ENCODE results near the gene ANKRD29.

ANKRD29 gene

GRCh38 chr18:23662309-23663263, at the start of gene ANKRD29:
TSS of gene ANKRD29 (minus strand) at chr18:23662911. CDS start at chr18:23662730, 181 bp downstream.
- Histone ChIP-seq H3K79me2 (ENCODE audit: insufficient read depth, low read length) (no peaks in the 10 kb centered on the region), H4K20me1 (ENCODE audit: insufficient read depth, low read length, poor library complexity, severe bottlenecking) (no peaks in the 10 kb centered on the region), H3F3A (ENCODE audit: low read depth) (no peaks in the 10 kb centered on the region), H3K27me3 (ENCODE audit: insufficient read depth, low read length, poor library complexity, severe bottlenecking) (peaks cover 16% of the 10 kb centered on the region), H3K4me3 (ENCODE audit: low read length, poor library complexity, severe bottlenecking) (peak within 1 kb of the TSS; percentile 71), H3K9ac (ENCODE audit: low read depth, low read length, poor library complexity, severe bottlenecking) (peak within 1 kb of the TSS; percentile 29), H3K4me1 (ENCODE audit: insufficient read depth, low read length, poor library complexity, severe bottlenecking) (peaks cover 15% of the 10 kb centered on the region), H3K4me2 (ENCODE audit: low read depth, low read length, poor library complexity, severe bottlenecking) (peak within 1 kb of the TSS; percentile 80), H3K9me3 (ENCODE audit: insufficient read depth, low read depth, low read length) (no peaks in the 10 kb centered on the region), H3K9me2 (replicated peaks; ENCODE audit: low read depth, low read length) (no peaks in the 10 kb centered on the region), H2AFZ (ENCODE audit: low read length) (peak within 1 kb of the TSS; percentile 85), H3K36me3 (ENCODE audit: insufficient read depth, low read length) (no peaks in the 10 kb centered on the region)
- TF ChIP-seq CTCF (conservative IDR thresholded peaks at IDR 0.05; ENCODE audit: low read length) = no peak
- no peak for TF ChIP-seq EZH2phosphoT487 (IDR thresholded peaks at IDR 0.05; ENCODE audit: borderline replicate concordance)

GRCh38 chr18:23712445-23712844, 49.7 kb upstream of the ANKRD29 start:
- H3K27me3 ChIP-seq (ENCODE audit: insufficient read depth, low read length, poor library complexity, severe bottlenecking) = no peaks in the 10 kb centered on the region
- H3K9me3 ChIP-seq (ENCODE audit: insufficient read depth, low read depth, low read length) = no peaks in the 10 kb centered on the region
- peak overlapping the region; percentile 63 for H3K4me2 ChIP-seq (ENCODE audit: low read depth, low read length, poor library complexity, severe bottlenecking)
- no peaks in the 10 kb centered on the region for H4K20me1 ChIP-seq (ENCODE audit: insufficient read depth, low read length, poor library complexity, severe bottlenecking)
- H2AFZ ChIP-seq (ENCODE audit: low read length) = no peak overlapping the region
- H3K9me2 ChIP-seq (replicated peaks; ENCODE audit: low read depth, low read length) = no peaks in the 10 kb centered on the region
- H3F3A ChIP-seq (ENCODE audit: low read depth) = no peaks in the 10 kb centered on the region
- peaks cover 39% of the 10 kb centered on the region for H3K4me1 ChIP-seq (ENCODE audit: insufficient read depth, low read length, poor library complexity, severe bottlenecking)
- H3K36me3 ChIP-seq (ENCODE audit: insufficient read depth, low read length) = no peaks in the 10 kb centered on the region
- H3K9ac ChIP-seq (ENCODE audit: low read depth, low read length, poor library complexity, severe bottlenecking) = peak overlapping the region; percentile 6
- peak overlapping the region; percentile 40 for H3K4me3 ChIP-seq (ENCODE audit: low read length, poor library complexity, severe bottlenecking)
- no peaks in the 10 kb centered on the region for H3K79me2 ChIP-seq (ENCODE audit: insufficient read depth, low read length)
- no peak for TF ChIP-seq CTCF (conservative IDR thresholded peaks at IDR 0.05; ENCODE audit: low read length)
- peak; percentile 58 for TF ChIP-seq EZH2phosphoT487 (IDR thresholded peaks at IDR 0.05; ENCODE audit: borderline replicate concordance)

GRCh38 chr18:23711426-23711825, 48.7 kb upstream of the ANKRD29 start:
- H3K9me3 ChIP-seq (ENCODE audit: insufficient read depth, low read depth, low read length) = no peaks in the 10 kb centered on the region
- TF ChIP-seq CTCF (conservative IDR thresholded peaks at IDR 0.05; ENCODE audit: low read length) = no peak
- TF ChIP-seq EZH2phosphoT487 (IDR thresholded peaks at IDR 0.05; ENCODE audit: borderline replicate concordance) = no peak
- no peaks in the 10 kb centered on the region for H3K36me3 ChIP-seq (ENCODE audit: insufficient read depth, low read length)
- H3K4me3 ChIP-seq (ENCODE audit: low read length, poor library complexity, severe bottlenecking) = no peak overlapping the region
- no peaks in the 10 kb centered on the region for H3K9me2 ChIP-seq (replicated peaks; ENCODE audit: low read depth, low read length)
- H3K9ac ChIP-seq (ENCODE audit: low read depth, low read length, poor library complexity, severe bottlenecking) = no peak overlapping the region
- peaks cover 39% of the 10 kb centered on the region for H3K4me1 ChIP-seq (ENCODE audit: insufficient read depth, low read length, poor library complexity, severe bottlenecking)
- peak overlapping the region; percentile 52 for H3K4me2 ChIP-seq (ENCODE audit: low read depth, low read length, poor library complexity, severe bottlenecking)
- no peaks in the 10 kb centered on the region for H4K20me1 ChIP-seq (ENCODE audit: insufficient read depth, low read length, poor library complexity, severe bottlenecking)
- no peaks in the 10 kb centered on the region for H3F3A ChIP-seq (ENCODE audit: low read depth)
- no peaks in the 10 kb centered on the region for H3K27me3 ChIP-seq (ENCODE audit: insufficient read depth, low read length, poor library complexity, severe bottlenecking)
- no peaks in the 10 kb centered on the region for H3K79me2 ChIP-seq (ENCODE audit: insufficient read depth, low read length)
- H2AFZ ChIP-seq (ENCODE audit: low read length) = no peak overlapping the region

Measured in Loucy (cell line).